Iris pigment epithelial cell (primary cell): ENCODE results near the gene FKBP5.

Experiments
- DNase-seq: peaks from one replicate; pipeline ENCODE4 v3.0.0-alpha.2; 2011; ENCODE audit warnings: low read depth

Gene FKBP5

DNA sequence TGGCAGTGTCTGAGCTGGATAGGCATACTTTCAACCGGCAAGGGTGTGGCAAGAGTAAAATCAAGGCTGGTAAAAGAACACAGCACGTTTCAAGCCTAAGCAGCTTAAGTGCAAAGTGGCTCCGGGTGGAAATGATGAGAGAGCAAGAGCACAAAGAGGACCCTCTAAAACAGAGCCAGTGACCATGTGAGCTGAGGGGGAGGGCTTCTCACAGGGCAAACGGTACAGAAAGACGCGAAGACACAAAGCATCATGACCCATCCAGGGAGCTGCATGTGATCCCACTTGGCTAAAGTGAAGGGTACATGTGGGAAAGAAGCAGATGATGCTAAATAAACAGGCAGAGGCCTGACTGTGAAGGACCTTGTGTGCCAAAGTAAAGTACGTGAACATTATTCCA, 25.7 kb downstream of the FKBP5 start:
- DNase-seq, result no peak

DNA sequence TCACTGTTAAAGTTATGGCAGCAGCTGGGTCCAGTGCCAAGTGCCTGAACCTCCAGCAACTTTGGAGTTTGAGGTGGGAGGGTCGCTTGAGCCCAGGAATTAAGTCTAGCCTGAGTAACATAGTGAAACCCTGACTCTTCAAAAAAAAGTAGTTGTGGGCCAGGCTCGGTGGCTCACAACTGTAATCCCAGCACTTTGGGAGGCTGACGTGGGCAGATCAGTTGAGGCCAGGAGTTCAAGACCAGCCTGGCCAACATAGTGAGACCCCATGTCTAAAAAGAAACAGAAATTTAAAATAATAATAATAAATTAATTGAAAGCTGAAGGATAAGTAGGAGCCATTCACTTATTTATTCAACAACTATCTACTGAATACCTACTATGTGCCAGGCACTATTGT, 33.8 kb downstream of the FKBP5 start:
- DNase-seq, result no peak

DNA sequence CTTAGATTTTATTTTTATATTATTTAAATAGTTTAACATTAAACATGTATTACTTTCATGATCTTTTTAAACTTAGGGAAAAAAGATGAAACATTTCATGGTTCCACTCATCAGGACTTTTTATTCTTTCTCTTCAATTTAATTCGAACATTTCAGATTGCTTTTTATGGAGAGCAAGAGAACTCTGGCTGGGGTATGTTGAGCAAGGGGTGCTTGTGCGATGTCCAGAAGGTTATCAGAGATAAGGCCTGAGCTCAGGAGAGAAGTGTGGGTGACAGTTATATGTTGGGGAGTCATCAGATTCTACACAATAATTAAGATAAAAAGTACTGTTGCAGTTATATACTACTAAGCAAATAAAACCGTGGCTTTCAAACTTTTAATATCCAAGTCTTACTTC, 37.5 kb downstream of the FKBP5 start:
- DNase-seq, result no peak

DNA sequence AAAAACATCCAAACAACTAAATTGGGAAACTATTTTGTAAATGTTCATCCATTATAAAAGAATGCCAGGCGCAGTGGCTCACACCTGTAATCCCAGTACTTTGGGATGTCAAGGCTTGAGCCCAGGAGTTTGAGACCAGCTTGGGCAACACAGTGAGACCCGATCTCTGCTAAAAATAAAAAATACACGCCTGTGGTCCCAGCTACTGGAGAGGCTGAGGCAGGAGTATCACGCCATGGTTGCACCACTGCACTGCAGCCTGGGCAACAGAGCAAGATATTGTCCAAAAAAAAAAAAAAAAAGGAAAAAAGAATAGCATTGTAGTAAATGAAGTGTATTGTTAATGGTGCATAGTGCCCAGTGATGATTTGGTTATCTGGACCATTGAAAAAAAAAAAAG, 38.7 kb downstream of the FKBP5 start:
- DNase-seq, result no peak

DNA sequence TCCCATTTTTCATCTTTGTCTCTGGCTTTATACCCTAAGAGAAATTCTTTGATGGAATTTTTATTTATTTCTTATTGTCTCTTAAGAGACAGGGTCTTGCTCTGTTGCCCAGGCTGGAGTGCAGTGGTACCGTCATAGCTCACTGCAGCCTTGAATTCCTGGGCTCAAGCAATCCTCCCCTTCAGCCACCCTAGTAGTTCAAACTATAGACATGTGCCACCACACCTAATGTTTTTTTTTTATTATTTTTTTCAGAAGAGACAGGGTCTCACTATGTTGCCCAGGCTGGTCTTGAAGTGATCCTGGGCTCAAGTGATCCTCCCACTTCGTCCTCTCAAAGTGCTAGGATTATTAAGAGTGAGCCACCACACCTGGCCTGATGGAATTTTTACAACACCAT, 40.5 kb downstream of the FKBP5 start:
- no peak for DNase-seq

DNA sequence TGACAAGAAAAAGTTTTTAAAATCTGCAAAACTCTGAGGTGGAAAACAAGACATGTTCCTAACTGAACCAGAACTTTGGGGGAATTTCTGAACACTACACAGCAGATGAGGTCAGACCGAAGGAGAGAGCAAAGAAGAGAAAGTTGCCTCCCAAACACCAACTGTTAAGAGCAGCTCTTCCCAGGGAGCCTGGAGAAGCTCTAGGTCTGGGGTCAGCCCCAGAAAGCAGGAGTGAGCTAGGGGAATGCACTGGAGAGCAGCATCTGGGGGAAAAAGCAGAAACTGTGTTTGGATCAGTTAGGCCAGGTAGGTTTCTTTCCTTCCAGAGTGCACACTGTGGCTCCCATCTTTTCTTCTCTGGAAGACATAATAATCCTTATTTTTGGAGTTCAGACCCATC, 41.3 kb downstream of the FKBP5 start:
- DNase-seq, result no peak

DNA sequence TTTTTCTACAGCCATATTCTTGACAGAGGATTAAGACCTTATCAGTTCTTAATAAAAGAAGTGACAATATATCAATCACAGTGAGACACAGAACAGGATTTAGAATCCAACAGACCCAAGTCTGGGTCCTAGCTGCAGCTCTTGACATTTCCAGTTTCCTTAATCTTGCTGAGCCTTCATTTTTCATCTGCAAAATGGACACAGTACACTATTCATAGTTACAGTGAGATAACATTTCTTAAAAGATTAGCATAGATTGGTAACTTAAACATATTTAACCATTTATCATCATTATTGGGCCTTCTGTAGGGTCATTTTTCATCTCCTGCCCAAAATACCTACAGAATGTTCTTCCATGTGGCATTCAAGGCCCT, 45.6 kb downstream of the FKBP5 start:
- DNase-seq, result no peak

DNA sequence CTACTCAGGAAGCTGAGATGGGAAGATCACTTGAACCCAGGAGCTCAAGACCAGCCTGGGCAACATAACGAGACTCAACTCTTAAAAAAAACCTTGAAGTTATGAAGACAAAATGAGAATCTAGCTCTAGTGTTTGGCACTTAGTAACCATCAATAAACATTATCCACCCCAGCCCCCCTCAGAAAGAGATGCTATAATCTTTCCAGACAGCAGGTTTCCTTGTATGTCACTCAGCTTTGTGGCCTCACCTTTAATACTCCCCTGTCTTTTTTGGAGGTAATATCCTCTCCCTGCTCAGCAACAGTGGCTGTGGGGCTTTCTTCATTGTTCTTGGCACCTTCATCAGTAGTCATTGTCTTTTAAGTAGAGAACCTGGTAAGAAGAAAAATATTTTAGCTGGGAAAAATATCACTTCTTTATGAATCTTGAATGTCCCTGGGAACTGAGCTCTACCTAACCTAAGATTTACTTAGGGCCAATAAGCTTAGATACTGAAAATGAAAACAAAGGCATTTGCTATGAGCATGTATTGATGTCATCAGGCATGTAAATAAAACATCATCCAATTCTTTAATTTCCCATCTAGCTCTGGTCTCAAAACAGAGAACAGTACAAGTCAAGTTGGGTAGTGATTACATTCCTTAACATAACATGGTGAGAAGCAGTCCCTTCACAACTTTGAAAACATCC, 46.1 kb downstream of the FKBP5 start:
- no peak for DNase-seq

DNA sequence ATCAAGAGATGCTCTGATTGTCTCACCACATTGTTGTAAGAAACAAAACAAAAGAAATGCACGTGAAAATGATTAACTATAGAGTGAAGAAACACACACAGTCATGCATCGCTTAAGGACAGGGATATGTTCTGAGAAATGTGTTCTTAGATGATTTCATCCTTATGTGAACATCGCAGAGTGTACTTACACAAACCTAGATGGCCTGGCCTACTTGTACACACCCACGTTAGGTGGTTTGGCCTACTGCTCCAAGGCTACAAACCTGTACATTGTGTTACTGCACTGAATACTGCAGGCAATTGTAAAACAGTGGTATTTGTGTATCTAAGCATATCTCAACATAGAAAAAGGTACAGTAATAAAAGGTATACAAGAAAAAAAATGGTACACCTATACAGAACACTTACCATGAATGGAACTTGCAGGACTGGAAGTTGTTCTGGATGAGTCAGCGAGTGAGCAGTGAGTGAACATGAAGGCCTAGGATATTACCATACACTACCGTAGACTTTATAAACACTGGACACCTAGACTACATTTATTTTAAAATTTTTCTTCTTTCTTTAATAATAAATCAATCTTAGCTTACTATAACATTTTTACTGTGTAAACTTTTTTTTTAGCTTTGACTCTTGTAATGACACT, 48.6 kb downstream of the FKBP5 start:
- DNase-seq, result peak; percentile 59

DNA sequence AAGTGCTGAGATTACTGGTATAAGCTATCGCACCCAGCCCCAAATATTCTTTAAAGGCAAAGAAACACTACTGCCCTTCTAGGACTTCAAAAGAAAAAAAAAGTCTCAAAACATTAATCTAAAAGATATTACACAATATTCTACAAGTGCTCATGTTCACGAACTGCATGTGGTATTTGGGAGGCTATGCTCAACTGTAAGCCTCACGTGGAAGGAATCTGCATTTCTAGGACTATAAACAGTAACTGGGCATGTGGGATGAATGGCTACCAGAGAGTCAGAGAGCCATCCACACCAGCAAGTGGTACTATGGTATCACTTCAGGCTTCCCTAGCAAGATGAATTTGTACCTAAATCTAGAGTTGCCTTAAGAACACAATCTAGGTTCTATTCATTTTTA, 50.0 kb downstream of the FKBP5 start:
- DNase-seq, result no peak

DNA sequence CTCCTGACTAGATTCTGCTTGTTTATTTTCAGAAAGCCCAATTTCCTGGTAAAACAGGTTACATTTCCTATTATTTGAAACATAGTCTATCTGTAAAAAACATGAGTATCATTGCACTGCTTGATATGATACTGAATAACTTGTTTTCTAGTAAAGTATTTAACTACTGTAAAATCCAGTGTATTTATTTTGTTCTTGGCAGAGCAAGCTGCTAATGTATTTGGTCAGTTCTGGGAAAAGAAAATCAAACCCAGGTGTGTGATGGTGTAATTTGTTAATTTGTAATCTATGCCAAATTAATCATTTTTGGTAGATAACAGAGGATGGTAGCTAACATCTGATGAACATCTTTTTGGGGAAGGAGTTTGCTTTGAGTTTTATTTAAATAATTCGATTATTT, 50.8 kb downstream of the FKBP5 start:
- DNase-seq, result no peak

DNA sequence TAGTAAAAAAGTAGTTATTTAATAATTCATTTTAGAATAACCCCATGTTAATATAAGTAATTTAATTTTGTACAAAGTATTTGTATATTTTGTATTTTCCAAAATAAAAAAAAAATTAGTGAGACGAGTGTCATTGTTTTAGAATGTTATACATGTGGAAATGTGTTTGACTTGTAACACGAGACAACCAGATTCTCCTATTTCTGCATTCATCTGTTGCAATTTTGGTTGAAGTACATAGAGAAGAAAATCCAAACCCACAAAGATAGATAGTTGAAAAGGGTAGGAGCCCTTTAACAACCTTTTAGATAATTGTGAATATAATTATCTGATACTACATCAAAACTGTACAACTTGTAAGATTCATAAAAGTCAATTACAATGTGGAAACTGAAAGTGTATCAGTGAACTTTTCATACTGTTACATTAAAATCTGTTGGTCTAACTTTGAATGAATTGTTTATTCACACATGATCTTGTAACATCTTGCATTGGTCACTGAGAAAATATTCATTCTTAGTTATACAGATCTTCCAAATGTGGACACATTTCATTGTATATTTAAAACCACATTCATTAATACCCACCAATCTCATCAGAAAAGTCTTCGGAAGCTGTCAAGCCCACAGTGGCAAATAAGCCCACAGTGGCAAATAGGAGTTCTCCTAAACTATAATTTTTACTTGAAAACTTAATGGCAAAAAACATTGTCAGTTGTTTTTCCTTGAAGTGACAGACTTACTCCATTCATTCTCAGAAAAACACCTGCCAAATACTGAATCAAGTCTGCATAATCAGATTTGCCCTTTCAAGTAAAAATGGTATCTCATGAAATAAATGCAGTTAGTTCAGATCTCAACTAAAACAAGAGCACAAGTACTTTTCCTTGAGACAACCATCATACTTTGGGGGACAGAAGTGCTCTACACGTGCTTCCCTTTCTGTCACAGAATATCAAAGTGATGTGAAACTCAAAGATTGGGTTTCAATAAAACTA, 52.8 kb downstream of the FKBP5 start:
- DNase-seq, result peak; percentile 63

DNA sequence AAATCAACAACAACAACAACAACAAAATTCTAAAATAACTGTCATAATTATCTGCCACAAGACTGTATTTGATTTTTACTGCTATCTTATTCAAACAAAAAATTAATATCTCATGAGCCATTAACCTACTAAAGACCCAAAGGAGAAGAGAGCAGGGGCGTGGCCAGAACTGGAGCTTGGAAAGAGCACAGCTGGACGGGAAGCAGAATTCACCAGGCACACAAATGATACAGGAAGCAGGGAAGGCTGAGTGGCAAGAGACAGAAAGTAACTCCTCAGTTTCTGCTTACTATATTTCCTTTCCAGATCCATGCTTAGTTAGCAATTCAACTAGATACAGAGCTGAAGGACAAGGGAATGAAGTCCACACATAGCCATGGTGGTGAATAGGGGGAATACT, 54.4 kb downstream of the FKBP5 start:
- no peak for DNase-seq

DNA sequence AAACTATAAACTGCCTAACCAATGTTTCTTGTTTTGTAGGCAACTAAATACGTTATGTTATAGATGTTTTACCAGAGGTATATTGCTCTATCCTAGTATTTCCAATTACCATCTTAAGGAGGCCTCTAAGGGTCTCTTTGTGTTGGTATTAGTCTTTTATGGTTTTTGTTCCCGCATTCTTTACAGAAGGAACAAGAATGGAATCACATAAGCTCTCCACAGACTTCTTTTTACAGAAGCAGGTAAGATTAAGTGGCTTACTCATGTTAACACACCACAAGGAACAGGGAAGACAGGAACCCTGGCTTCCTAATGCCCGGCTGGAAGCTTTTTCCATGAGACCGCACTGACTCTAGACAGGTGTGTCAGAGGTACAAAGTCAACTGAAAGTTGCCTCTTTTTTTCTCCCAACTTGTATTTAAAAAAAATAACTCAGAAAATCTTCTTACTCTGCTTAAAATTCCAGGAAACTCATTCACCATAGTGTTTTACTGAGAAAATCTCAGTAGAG, 55.1 kb downstream of the FKBP5 start:
- DNase-seq, result no peak

DNA sequence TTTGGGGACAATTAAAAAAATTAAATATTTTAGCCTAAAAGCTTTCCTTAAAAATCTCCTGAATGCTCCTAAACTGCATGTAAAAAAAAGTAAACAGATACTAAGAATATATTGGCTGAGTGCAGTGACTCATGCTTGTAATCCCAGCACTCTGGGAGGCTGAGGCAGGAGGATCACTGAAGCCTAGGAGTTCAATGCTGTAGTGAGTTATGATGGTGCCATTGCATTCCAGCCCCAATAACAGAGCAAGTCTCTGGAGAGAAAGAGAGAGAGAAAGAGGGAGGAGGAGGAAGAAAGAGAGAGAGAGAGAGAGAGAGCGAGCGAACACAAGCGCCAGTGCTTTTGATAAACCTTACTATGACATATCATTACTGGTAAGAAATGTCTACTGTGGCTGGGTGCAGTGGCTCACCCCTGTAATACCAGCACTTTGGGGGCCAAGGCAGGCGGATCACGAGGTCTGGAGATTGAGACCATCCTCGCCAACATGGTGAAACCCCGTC, 58.8 kb downstream of the FKBP5 start:
- DNase-seq, result no peak

DNA sequence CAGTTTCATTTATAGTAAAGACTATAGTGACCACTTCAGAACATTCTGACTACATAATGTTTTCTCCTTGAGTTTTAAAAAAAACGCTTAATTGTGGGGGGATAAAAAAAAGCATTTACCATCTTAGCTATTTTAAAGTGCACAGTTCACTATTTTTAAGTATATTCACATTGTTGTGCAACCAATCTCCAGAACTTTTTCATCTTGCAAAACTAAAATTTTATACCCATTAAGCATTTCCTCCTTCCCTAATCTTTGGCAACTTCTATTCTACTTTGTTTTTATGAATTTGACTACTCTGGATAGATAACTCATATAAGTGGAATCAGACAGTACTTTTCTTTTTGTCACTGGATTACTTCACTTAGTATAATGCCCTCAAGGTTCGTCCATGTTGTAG, 62.3 kb downstream of the FKBP5 start:
- no peak for DNase-seq

DNA sequence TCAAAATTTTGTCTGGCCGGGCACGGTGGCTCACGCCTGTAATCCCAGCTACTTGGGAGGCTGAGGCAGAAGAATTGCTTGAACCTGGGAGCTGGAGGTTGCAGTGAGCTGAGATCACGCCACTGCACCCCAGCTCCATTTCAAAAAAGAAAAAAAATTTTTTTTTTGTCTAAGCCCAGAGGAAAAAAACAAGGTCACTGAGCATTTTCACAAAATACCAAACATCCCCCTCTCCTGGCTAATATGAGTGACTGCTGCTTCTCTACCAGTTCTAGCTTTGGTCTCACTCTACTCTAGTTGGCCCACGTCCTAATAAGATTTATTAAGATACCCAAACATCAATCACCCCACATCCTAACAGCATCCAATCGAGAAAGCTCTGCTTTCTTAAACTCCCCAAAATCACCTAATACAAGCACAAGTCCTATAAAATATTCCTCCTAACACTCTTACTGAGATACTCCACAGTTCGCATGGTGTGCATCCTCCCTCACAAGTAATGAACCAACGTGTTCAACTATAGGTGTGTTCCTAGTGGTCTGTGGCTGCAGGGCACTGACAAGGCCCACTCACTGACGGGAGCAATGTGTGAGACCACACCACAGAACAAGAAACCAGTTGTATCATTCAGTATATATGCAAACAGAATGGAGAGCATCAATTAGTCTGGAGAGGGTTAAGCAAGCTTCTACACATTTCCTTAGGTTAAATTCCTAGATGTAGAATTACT, 64.2 kb downstream of the FKBP5 start:
- DNase-seq, result no peak

DNA sequence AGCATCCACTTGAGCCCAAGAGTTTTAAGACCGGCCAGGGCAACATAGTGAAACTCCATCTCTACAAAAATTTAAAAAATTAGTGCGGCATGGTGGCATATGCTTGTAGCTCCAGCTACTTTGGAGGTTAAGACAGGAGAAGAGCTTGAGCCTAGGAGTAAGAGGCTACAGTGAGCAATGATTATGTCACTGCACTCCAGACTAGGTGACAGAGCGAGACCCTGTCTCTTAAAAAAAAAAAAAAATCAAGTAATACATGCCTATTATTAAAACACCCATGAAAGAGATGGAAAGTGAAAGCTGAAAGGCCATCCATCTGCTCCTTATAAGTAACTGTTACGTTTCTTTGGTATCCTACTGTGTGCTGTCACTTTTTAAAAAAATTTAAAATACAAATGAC, 66.4 kb downstream of the FKBP5 start:
- DNase-seq, result no peak

DNA sequence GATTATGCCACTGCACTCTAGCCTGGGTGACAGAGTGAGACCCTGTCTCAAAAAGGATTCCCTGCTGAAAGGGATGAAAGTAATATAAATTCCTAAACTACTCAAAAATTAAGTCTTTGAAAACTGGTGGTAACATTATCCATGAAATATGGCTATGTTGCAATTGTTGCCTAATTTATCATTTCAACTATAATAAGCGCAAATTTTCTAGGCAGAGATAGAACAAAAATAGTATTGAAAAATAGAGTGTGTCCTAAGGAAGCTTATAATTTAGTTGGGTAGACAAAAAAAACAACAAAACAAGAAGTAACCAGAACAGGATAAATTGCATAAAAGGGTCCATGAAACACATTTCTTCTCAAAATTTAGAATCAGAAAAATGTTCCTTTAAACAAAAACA, 68.0 kb downstream of the FKBP5 start:
- no peak for DNase-seq

DNA sequence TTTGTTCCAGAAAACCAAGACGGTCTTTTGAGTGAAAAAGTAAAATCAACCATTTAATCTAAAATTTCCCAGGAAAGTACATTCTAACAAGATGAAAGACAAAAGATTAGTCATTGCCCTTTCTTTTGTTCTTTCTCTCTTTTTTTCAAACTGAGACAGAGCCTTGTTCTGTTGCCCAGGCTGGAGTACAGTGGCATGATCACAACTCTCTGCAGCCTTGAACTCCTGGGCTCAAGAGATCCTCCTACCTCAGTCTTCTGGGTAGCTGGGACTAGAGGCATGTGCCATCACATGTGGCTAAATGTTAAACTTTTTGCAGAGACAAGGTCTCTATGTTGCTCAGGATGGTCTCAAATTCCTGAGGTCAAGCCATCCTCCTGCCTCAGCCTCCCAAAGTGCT, 75.0 kb downstream of the FKBP5 start:
- DNase-seq, result no peak

DNA sequence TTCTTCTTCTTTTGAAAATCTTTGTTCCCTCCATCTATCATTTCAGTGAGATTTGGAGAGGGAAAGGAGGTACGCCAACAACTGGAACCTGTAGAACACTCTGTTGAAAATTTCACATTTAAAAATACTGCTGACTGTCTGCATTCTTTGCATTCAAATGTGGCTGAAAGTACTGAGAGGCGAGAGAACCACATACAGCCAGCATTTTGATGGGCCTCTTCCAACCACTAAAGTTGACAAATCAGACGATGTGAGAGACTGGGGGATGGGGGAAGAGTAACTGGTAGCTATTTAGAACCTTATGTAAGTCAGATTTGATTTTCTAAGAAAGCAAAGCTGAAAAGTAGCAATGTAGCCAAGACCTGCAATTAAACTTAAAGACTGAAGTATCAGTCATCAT, 77.5 kb downstream of the FKBP5 start:
- peak; percentile 88 for DNase-seq

DNA sequence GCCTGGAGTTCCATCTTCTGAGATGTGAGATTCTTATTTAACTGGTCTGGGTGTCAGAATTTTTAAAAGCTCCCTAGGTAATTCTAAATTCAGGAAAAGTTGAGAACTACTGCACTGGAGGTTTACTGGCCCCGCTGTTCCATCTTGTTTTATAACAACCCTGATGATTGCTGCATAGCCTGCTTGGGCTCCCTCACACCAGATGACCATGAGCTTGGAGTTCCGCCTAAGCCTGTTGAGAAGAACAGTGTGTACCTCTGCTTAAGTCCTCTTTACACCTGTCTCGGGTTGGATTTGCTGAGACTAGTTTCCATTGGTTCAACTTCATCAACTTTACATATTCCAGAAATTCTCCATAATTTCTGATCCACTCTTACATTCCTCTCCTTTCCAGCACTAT, 77.9 kb downstream of the FKBP5 start:
- no peak for DNase-seq
